ENCODE measurements around the gene KIF4A. TPM values are rescaled to one million over a fixed set of nuclear protein-coding genes. Genes with fewer than 3 reads are reported as not detected.
A peak's percentile ranks its signal among the peaks of the same experiment; 100 is the strongest.
"Not testable (repeated sequence)": the region's sequence is repeated elsewhere in the genome, so short reads cannot be mapped to it uniquely, and the experiment has no call there.

The KIF4A gene
- total RNA-seq, 2 donors from 2014 or later: 17.2 to 29.8 TPM

GRCh38 chrX:70354716-70355115 is 64.8 kb downstream of the KIF4A start:
- Mint-ChIP-seq H3K36me3 (peaks cover 13% of the 10 kb centered on the region), H3K27me3 (no peaks in the 10 kb centered on the region), H3K9me3 (no peaks in the 10 kb centered on the region), H3K4me3 (no peak overlapping the region), H3K4me1 (ENCODE audit: low read depth in 2 of 2) (no peaks in the 10 kb centered on the region), H3K27ac (no peak overlapping the region)
- DNase-seq (ENCODE audit: low spot score): no peak
- peak in 1 of 2 donors; percentile 36 for ATAC-seq

GRCh38 chrX:70359458-70359857 is 69.6 kb downstream of the KIF4A start:
- ATAC-seq: no peak

GRCh38 chrX:70360366-70360765 is 70.5 kb downstream of the KIF4A start:
- H3K4me1 Mint-ChIP-seq (ENCODE audit: low read depth in 2 of 2): peaks cover 0 to 3% of the 10 kb centered on the region in 2 donors
- H3K27me3 Mint-ChIP-seq: no peaks in the 10 kb centered on the region
- H3K36me3 Mint-ChIP-seq: peaks cover 9% of the 10 kb centered on the region
- ATAC-seq (peak in 1 of 2 donors; percentile 36), DNase-seq (ENCODE audit: low spot score) (no peak)
- H3K27ac Mint-ChIP-seq: no peak overlapping the region
- no peaks in the 10 kb centered on the region for H3K9me3 Mint-ChIP-seq
- H3K4me3 Mint-ChIP-seq: no peak overlapping the region

More at GRCh38 chrX:70359458-70359857, 69.6 kb downstream of the KIF4A start:
- Mint-ChIP-seq H3K27me3 (no peaks in the 10 kb centered on the region), H3K9me3 (no peaks in the 10 kb centered on the region), H3K4me1 (ENCODE audit: low read depth in 2 of 2) (peaks cover 0 to 3% of the 10 kb centered on the region in 2 donors), H3K4me3 (no peak overlapping the region), H3K36me3 (peaks cover 9% of the 10 kb centered on the region), H3K27ac (no peak overlapping the region)
- DNase-seq (ENCODE audit: low spot score): no peak

GRCh38 chrX:70368731-70369130 is 78.8 kb downstream of the KIF4A start:
- H3K36me3 Mint-ChIP-seq; DNase-seq (ENCODE audit: low spot score); H3K4me3 Mint-ChIP-seq; H3K27me3 Mint-ChIP-seq; H3K4me1 Mint-ChIP-seq (ENCODE audit: low read depth in 2 of 2); ATAC-seq; H3K9me3 Mint-ChIP-seq; H3K27ac Mint-ChIP-seq: not testable (repeated sequence)

GRCh38 chrX:70386235-70386634 is 96.3 kb downstream of the KIF4A start:
- ATAC-seq (no peak), DNase-seq (ENCODE audit: low spot score) (no peak)
- no peak overlapping the region for H3K27ac Mint-ChIP-seq
- no peaks in the 10 kb centered on the region for H3K4me1 Mint-ChIP-seq (ENCODE audit: low read depth in 2 of 2)
- H3K27me3 Mint-ChIP-seq: peaks cover 0 to 3% of the 10 kb centered on the region in 2 donors
- no peak overlapping the region for H3K4me3 Mint-ChIP-seq
- H3K9me3 Mint-ChIP-seq: no peaks in the 10 kb centered on the region
- H3K36me3 Mint-ChIP-seq: peaks cover 5% of the 10 kb centered on the region

GRCh38 chrX:70398899-70399298 is 109.0 kb downstream of the KIF4A start:
- peak; percentile 79 for ATAC-seq
- H3K4me3 Mint-ChIP-seq: no peak overlapping the region
- H3K27me3 Mint-ChIP-seq: no peaks in the 10 kb centered on the region
- peaks cover 2 to 10% of the 10 kb centered on the region in 2 donors for H3K4me1 Mint-ChIP-seq (ENCODE audit: low read depth in 2 of 2)
- peak overlapping the region in 1 of 2 donors; percentile 17 for H3K27ac Mint-ChIP-seq
- no peaks in the 10 kb centered on the region for H3K36me3 Mint-ChIP-seq
- H3K9me3 Mint-ChIP-seq: no peaks in the 10 kb centered on the region
- DNase-seq (ENCODE audit: low spot score): no peak

- not testable (repeated sequence) for H3K27ac Mint-ChIP-seq, H3K4me3 Mint-ChIP-seq
These were observed 110.3 kb downstream of the KIF4A start for GRCh38 chrX:70400181-70400580.

GRCh38 chrX:70402721-70403120 is 112.8 kb downstream of the KIF4A start:
- Mint-ChIP-seq H3K27me3 (no peaks in the 10 kb centered on the region), H3K9me3 (no peaks in the 10 kb centered on the region), H3K4me3 (no peak overlapping the region), H3K27ac (no peak overlapping the region), H3K4me1 (ENCODE audit: low read depth in 2 of 2) (peaks cover 2 to 10% of the 10 kb centered on the region in 2 donors), H3K36me3 (no peaks in the 10 kb centered on the region)
- ATAC-seq (no peak), DNase-seq (ENCODE audit: low spot score) (no peak)

More at GRCh38 chrX:70400181-70400580, 110.3 kb downstream of the KIF4A start:
- DNase-seq (ENCODE audit: low spot score); H3K9me3 Mint-ChIP-seq; ATAC-seq; H3K36me3 Mint-ChIP-seq; H3K27me3 Mint-ChIP-seq: not testable (repeated sequence)
- peaks cover 2 to 10% of the 10 kb centered on the region in 2 donors for H3K4me1 Mint-ChIP-seq (ENCODE audit: low read depth in 2 of 2)

- Mint-ChIP-seq H3K4me1 (ENCODE audit: low read depth in 2 of 2) (no peaks in the 10 kb centered on the region), H3K4me3 (no peak overlapping the region), H3K36me3 (no peaks in the 10 kb centered on the region), H3K27ac (no peak overlapping the region), H3K27me3 (no peaks in the 10 kb centered on the region), H3K9me3 (no peaks in the 10 kb centered on the region)
- ATAC-seq: no peak
- DNase-seq (ENCODE audit: low spot score): no peak
These were observed 115.1 kb downstream of the KIF4A start for GRCh38 chrX:70405003-70405402.

GRCh38 chrX:70410921-70411320 is 121.0 kb downstream of the KIF4A start:
- Mint-ChIP-seq H3K27me3 (no peaks in the 10 kb centered on the region), H3K9me3 (no peaks in the 10 kb centered on the region), H3K4me1 (ENCODE audit: low read depth in 2 of 2) (no peaks in the 10 kb centered on the region), H3K27ac (no peak overlapping the region), H3K4me3 (no peak overlapping the region), H3K36me3 (no peaks in the 10 kb centered on the region)
- ATAC-seq (no peak), DNase-seq (ENCODE audit: low spot score) (no peak)

GRCh38 chrX:70411475-70411874 is 121.6 kb downstream of the KIF4A start:
- ATAC-seq: no peak
- Mint-ChIP-seq H3K27me3 (no peaks in the 10 kb centered on the region), H3K36me3 (no peaks in the 10 kb centered on the region), H3K27ac (no peak overlapping the region), H3K9me3 (no peaks in the 10 kb centered on the region), H3K4me3 (no peak overlapping the region), H3K4me1 (ENCODE audit: low read depth in 2 of 2) (no peaks in the 10 kb centered on the region)
- no peak for DNase-seq (ENCODE audit: low spot score)

- DNase-seq (ENCODE audit: low spot score) (no peak), ATAC-seq (no peak)
- no peak overlapping the region for H3K4me3 Mint-ChIP-seq
- H3K36me3 Mint-ChIP-seq: no peaks in the 10 kb centered on the region
- no peaks in the 10 kb centered on the region for H3K9me3 Mint-ChIP-seq
- no peak overlapping the region for H3K27ac Mint-ChIP-seq
- H3K27me3 Mint-ChIP-seq: peaks cover 0 to 8% of the 10 kb centered on the region in 2 donors
- H3K4me1 Mint-ChIP-seq (ENCODE audit: low read depth in 2 of 2): no peaks in the 10 kb centered on the region
These were observed 131.7 kb downstream of the KIF4A start for GRCh38 chrX:70421618-70422017.

GRCh38 chrX:70422851-70423341 is 133.0 kb downstream of the KIF4A start, which contains the start of gene GDPD2:
GDPD2 (plus strand) TSS chrX:70423314; CDS start chrX:70424985, 1,671 bp downstream.
- Mint-ChIP-seq H3K4me1 (ENCODE audit: low read depth in 2 of 2) (no peaks in the 10 kb centered on the region), H3K36me3 (no peaks in the 10 kb centered on the region), H3K4me3 (no peak within 1 kb of the TSS), H3K9me3 (no peaks in the 10 kb centered on the region), H3K27me3 (peaks cover 0 to 8% of the 10 kb centered on the region in 2 donors), H3K27ac (no peak within 1 kb of the TSS)
- ATAC-seq (no peak), DNase-seq (ENCODE audit: low spot score) (no peak)

- Mint-ChIP-seq H3K27ac (no peak overlapping the region), H3K4me1 (ENCODE audit: low read depth in 2 of 2) (no peaks in the 10 kb centered on the region), H3K27me3 (peaks cover 0 to 11% of the 10 kb centered on the region in 2 donors), H3K4me3 (no peak overlapping the region), H3K36me3 (no peaks in the 10 kb centered on the region), H3K9me3 (no peaks in the 10 kb centered on the region)
- ATAC-seq (no peak), DNase-seq (ENCODE audit: low spot score) (no peak)
These were observed 134.2 kb downstream of the KIF4A start for GRCh38 chrX:70423936-70424675.
